Activated CD8-positive, alpha-beta memory T cell treated with anti-CD3 and anti-CD28 coated beads, Interleukin-2, amount 10 ng/mL, durations not matched to agents 7 days and 5 days (primary cell): Measurements from ENCODE around the gene ALX3. TPM values are rescaled to one million over a fixed set of nuclear protein-coding genes. Genes with fewer than 3 reads are reported as not detected.
"Not testable (repeated sequence)": the region's sequence is repeated elsewhere in the genome, so short reads cannot be mapped to it uniquely, and the experiment has no call there.

Experiments used
- ATAC-seq: fragments of 150-1000 bp; cut with Tn5 transposase; one replicate; pipeline ENCODE4 v1.10.0; 2021; ENCODE audit warnings: moderate library complexity
- CTCF ChIA-PET: fragments of 350-600 bp; sonication (Branson Sonifier 250); formaldehyde crosslinking; loops from one replicate; lab custom pipeline; 2021; ENCODE audit warnings: antibody characterized with exemption; lab: Charles Lee
- DNase-seq: peaks from one replicate; pipeline ENCODE4 v3.0.0-alpha.2; 2020
- H3K27ac Mint-ChIP-seq: one replicate; pipeline ENCODE4 v1.8.0; 2021; ENCODE audit warnings: mild to moderate bottlenecking, mixed read lengths
- H3K27me3 Mint-ChIP-seq: one replicate; pipeline ENCODE4 v1.8.0; 2021; ENCODE audit warnings: mixed read lengths
- H3K36me3 Mint-ChIP-seq: one replicate; pipeline ENCODE4 v1.8.0; 2021; ENCODE audit warnings: mild to moderate bottlenecking, mixed read lengths
- H3K4me1 Mint-ChIP-seq: one replicate; pipeline ENCODE4 v1.8.0; 2021; ENCODE audit warnings: mixed read lengths
- H3K4me3 Mint-ChIP-seq: one replicate; pipeline ENCODE4 v1.8.0; 2021; ENCODE audit warnings: mild to moderate bottlenecking, moderate library complexity, mixed read lengths
- H3K9me3 Mint-ChIP-seq: one replicate; pipeline ENCODE4 v1.8.0; 2022; ENCODE audit warnings: low read depth, mixed read lengths
- total RNA-seq, 2 experiments: library from RNA; stranded (reverse); gene quantifications; one replicate each; pipeline ENCODE4 v1.2.3, GENCODE V29; 2021

ALX3 gene
- total RNA-seq, 2 experiments from 2014 or later = not detected

DNA sequence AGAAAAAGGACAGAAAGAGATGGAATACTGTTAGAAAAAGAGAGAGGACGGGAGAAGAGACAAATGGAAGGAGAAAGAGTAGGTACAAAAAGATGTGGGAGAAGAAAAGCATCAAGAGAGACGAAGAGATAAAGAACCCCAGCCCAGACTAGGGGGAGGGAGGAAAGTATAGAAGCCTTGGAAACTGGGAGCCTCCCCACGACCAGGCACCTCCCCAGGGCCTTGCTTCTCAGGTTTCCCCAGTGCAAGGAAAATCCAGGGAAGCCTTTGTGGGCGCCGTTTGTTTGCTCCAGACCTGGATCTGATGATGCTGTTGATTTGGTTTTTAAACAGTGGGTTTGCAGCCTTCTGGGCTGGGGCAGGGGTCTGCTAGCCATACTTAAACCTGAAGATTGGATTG, 15.2 kb upstream of the ALX3 start:
- no peaks in the 10 kb centered on the region for H3K36me3 Mint-ChIP-seq
- CTCF ChIA-PET = interaction anchor here (1.3 to 7.7 kb wide), 2 partner anchors 14 to 20 kb away, joined by 3 to 106 read pairs; no protein-coding TSS in a partner anchor
- ATAC-seq (no peak), DNase-seq (no peak)
- H3K4me3 Mint-ChIP-seq = no peak overlapping the region
- peaks cover 17% of the 10 kb centered on the region for H3K4me1 Mint-ChIP-seq
- peaks cover 57% of the 10 kb centered on the region for H3K27me3 Mint-ChIP-seq
- H3K9me3 Mint-ChIP-seq = no peaks in the 10 kb centered on the region
- H3K27ac Mint-ChIP-seq = no peak overlapping the region

GRCh38 chr1:110084227-110085078, 14.0 kb upstream of the ALX3 start:
- Mint-ChIP-seq H3K4me1 (peaks cover 17% of the 10 kb centered on the region), H3K36me3 (no peaks in the 10 kb centered on the region), H3K27me3 (peaks cover 53% of the 10 kb centered on the region), H3K27ac (no peak overlapping the region), H3K4me3 (peak overlapping the region; percentile 74), H3K9me3 (no peaks in the 10 kb centered on the region)
- peak; percentile 46 for DNase-seq
- ATAC-seq = peak; percentile 69
- CTCF ChIA-PET = interaction anchor here (1.1 to 3.6 kb wide), 3 partner anchors 21 to 50 kb away, joined by 3 to 12 read pairs (median 8); partner anchors contain the start of gene STRIP1

GRCh38 chr1:110083866-110084226, 13.4 kb upstream of the ALX3 start:
- peak overlapping the region; percentile 74 for H3K4me3 Mint-ChIP-seq
- ATAC-seq (peak; percentile 31), DNase-seq (no peak)
- H3K27ac Mint-ChIP-seq = no peak overlapping the region
- peaks cover 17% of the 10 kb centered on the region for H3K4me1 Mint-ChIP-seq
- H3K27me3 Mint-ChIP-seq = peaks cover 53% of the 10 kb centered on the region
- H3K36me3 Mint-ChIP-seq = no peaks in the 10 kb centered on the region
- no peaks in the 10 kb centered on the region for H3K9me3 Mint-ChIP-seq
- CTCF ChIA-PET = interaction anchor here (1.1 to 3.6 kb wide), 3 partner anchors 22 to 49 kb away, joined by 3 to 12 read pairs (median 8); partner anchors contain the start of gene STRIP1

GRCh38 chr1:110083061-110083865, 12.8 kb upstream of the ALX3 start:
- Mint-ChIP-seq H3K27ac (no peak overlapping the region), H3K9me3 (no peaks in the 10 kb centered on the region)

GRCh38 chr1:110082477-110082876, 12.0 kb upstream of the ALX3 start:
- H3K36me3 Mint-ChIP-seq = no peaks in the 10 kb centered on the region
- no peaks in the 10 kb centered on the region for H3K9me3 Mint-ChIP-seq
- H3K4me1 Mint-ChIP-seq = peaks cover 15% of the 10 kb centered on the region
- CTCF ChIA-PET = interaction anchor here (0.8 to 3.6 kb wide), 9 partner anchors 9 to 126 kb away, joined by 3 to 12 read pairs (median 5); no protein-coding TSS in a partner anchor
- DNase-seq = no peak
- peaks cover 57% of the 10 kb centered on the region for H3K27me3 Mint-ChIP-seq
- no peak overlapping the region for H3K4me3 Mint-ChIP-seq
- ATAC-seq = no peak
- H3K27ac Mint-ChIP-seq = no peak overlapping the region

More at GRCh38 chr1:110083061-110083865, 12.8 kb upstream of the ALX3 start:
- DNase-seq (no peak), ATAC-seq (peak; percentile 12)
- peaks cover 58% of the 10 kb centered on the region for H3K27me3 Mint-ChIP-seq
- no peaks in the 10 kb centered on the region for H3K36me3 Mint-ChIP-seq
- H3K4me3 Mint-ChIP-seq = peak overlapping the region; percentile 74
- CTCF ChIA-PET = interaction anchor here (1.1 to 3.6 kb wide), 4 partner anchors 8 to 49 kb away, joined by 3 to 12 read pairs (median 6); partner anchors contain the start of gene STRIP1
- peaks cover 17% of the 10 kb centered on the region for H3K4me1 Mint-ChIP-seq

DNA sequence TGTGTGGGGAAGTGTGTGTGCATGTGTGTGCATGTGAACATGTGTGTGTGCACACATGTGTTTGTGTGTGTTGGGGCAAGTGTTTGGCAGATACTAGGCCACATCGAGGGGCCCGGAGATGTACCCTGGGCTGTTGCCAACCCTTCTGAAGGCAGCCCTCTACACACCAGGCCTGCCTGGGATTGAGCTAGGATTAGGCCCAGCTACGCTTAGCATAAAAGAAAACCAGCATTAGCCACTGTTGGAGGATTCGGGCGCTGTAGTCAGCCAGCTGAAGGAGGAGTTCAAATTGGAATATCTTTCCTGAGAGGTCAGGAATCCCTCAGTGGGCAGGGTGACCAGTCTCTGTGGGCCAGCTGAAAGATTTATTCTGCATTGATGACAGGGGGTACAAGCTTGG, 10.6 kb upstream of the ALX3 start:
- H3K36me3 Mint-ChIP-seq = no peaks in the 10 kb centered on the region
- no peaks in the 10 kb centered on the region for H3K9me3 Mint-ChIP-seq
- CTCF ChIA-PET = interaction anchor here (0.7 to 3.6 kb wide), 11 partner anchors 15 to 116 kb away, joined by 3 to 12 read pairs (median 4); no protein-coding TSS in a partner anchor
- H3K27ac Mint-ChIP-seq = no peak overlapping the region
- peaks cover 50% of the 10 kb centered on the region for H3K27me3 Mint-ChIP-seq
- peaks cover 15% of the 10 kb centered on the region for H3K4me1 Mint-ChIP-seq
- no peak overlapping the region for H3K4me3 Mint-ChIP-seq
- ATAC-seq = no peak
- no peak for DNase-seq

- peaks cover 15% of the 10 kb centered on the region for H3K4me1 Mint-ChIP-seq
- not testable (repeated sequence) for DNase-seq, H3K4me3 Mint-ChIP-seq, ATAC-seq, H3K36me3 Mint-ChIP-seq, H3K9me3 Mint-ChIP-seq, H3K27ac Mint-ChIP-seq
- CTCF ChIA-PET = interaction anchor here (2.7 kb wide), 1 partner anchor 26 kb away, joined by 10 read pairs; no protein-coding TSS in a partner anchor
- peaks cover 47% of the 10 kb centered on the region for H3K27me3 Mint-ChIP-seq
Observed at GRCh38 chr1:110079995-110080394, 9.5 kb upstream of the ALX3 start.

- no peaks in the 10 kb centered on the region for H3K9me3 Mint-ChIP-seq
- no peak overlapping the region for H3K27ac Mint-ChIP-seq
- H3K4me1 Mint-ChIP-seq = no peaks in the 10 kb centered on the region
- H3K36me3 Mint-ChIP-seq = no peaks in the 10 kb centered on the region
- H3K27me3 Mint-ChIP-seq = peaks cover 49% of the 10 kb centered on the region
- H3K4me3 Mint-ChIP-seq = no peak overlapping the region
- DNase-seq = no peak
- ATAC-seq = no peak
- CTCF ChIA-PET = interaction anchor here (1.1 to 1.8 kb wide), 5 partner anchors 11 to 29 kb away, joined by 4 to 5 read pairs (median 5); no protein-coding TSS in a partner anchor
Observed at GRCh38 chr1:110076789-110077500, 6.5 kb upstream of the ALX3 start.

- Mint-ChIP-seq H3K27ac (no peak overlapping the region), H3K4me1 (no peaks in the 10 kb centered on the region), H3K9me3 (no peaks in the 10 kb centered on the region), H3K27me3 (peaks cover 69% of the 10 kb centered on the region), H3K4me3 (no peak overlapping the region), H3K36me3 (no peaks in the 10 kb centered on the region)
- CTCF ChIA-PET = interaction anchor here (1.3 to 2.5 kb wide), 3 partner anchors 14 to 45 kb away, joined by 3 to 10 read pairs (median 5); no protein-coding TSS in a partner anchor
- DNase-seq = no peak
- ATAC-seq = no peak
Observed at GRCh38 chr1:110074166-110074565, 3.7 kb upstream of the ALX3 start.

DNA sequence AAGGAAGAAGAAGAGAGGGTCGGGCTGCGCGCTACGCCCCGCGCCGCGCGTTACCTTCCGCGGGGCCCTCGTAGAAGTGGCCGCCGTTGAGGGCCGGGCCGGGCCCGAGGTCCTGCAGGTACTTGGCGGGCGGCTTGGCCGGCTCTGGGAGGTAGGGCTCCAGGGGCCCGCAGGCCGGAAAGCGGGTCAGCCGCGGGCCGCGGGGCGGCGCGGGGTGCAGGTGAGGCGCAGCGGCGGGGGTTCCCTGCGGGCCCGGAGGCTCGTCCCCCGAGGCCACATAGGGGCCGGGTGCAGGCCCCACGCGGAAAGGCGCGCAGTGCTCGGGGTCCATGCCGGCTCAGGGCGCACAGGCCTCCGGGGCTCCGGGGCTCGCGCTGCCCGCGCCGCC, 196 bp downstream of the ALX3 start:
- ATAC-seq = no peak
- CTCF ChIA-PET = interaction anchor here (0.9 to 3.3 kb wide), 5 partner anchors 10 to 46 kb away, joined by 3 to 16 read pairs (median 4); no protein-coding TSS in a partner anchor
- peaks cover 88% of the 10 kb centered on the region for H3K27me3 Mint-ChIP-seq
- H3K36me3 Mint-ChIP-seq = peaks cover 2% of the 10 kb centered on the region
- no peaks in the 10 kb centered on the region for H3K9me3 Mint-ChIP-seq
- H3K4me1 Mint-ChIP-seq = peaks cover 9% of the 10 kb centered on the region
- H3K27ac Mint-ChIP-seq = no peak overlapping the region
- DNase-seq = no peak
- no peak overlapping the region for H3K4me3 Mint-ChIP-seq

DNA sequence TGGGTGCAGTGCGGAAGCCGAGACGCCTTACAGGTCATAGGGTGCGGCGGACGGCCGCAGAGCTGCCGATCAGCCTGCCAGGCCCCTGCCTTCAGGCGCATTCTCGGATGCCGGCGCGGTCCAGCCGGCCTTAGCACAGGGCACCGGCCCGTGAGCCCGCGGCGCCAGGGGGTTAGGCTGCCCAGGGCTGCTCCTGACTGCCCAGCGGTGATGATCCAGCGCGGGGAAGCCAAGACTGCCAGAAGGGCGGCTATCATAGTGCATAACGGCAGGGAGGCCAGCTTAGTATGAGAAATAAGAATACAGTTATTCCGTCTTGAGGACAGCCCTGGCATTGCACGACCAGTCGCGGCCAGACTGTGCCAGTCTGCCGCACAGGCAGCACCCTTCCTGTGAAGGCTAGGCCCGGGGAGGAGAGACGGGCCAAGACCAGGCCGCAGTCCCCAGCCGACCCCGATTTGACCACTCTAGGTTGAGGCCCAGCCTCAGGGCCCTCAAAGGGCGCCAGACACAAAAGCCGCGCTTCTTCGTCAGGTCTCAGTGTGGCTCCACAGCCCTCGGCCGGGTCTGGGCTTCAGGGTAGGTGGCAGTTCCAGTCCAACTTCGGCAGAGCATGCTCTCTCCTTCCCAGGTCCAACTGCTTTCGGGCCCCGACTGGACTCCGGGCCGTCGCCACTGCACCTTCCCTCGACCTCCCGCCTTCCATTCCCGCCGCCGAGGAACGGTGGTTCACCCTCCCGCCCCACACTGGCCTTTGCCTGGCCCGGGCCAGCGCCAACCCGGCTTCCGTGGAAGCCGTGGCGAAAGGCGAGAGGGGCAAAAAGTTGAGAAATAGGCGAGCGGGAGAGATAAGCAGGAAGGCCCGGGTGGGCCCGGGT, 829 bp downstream of the ALX3 start:
- Mint-ChIP-seq H3K4me1 (peaks cover 9% of the 10 kb centered on the region), H3K9me3 (no peaks in the 10 kb centered on the region), H3K36me3 (peaks cover 2% of the 10 kb centered on the region), H3K4me3 (no peak overlapping the region), H3K27ac (no peak overlapping the region), H3K27me3 (peaks cover 84% of the 10 kb centered on the region)
- no peak for ATAC-seq
- no peak for DNase-seq
- CTCF ChIA-PET = interaction anchor here (0.9 to 3.3 kb wide), 4 partner anchors 10 to 19 kb away, joined by 3 to 16 read pairs (median 4); no protein-coding TSS in a partner anchor
